ENCODE data around the gene TANC1.

The TANC1 gene

DNA sequence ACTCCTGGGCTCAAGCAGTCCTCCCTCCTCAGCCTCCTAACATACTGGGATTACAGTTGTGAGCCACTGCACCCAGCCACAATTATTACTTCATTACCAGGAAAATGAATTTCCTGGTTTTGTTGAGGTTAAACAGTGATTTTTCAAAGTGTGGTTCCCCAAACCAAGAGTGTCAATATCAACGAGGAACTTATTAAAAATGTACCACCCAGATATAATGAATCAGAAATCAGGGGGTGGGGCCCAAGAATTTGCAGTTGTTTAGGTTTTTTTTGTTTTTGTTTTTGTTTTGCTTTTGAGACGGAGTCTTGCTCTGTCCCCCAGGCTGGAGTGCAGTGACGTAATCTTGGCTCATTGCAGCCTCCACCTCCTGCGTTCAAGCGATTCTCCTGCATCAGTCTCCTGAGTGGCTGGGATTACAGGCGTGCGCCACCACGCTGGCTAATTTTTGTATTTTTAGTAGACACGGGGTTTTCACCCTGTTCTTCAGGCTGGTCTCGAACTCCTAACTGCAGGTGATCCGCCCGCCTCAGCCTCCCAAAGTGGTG is 224.0 kb downstream of the TANC1 start:
- DNase-seq, result no peak

- no peak for DNase-seq
Observed at GRCh38 chr2:159193791-159194190, 225.4 kb downstream of the TANC1 start.

DNA sequence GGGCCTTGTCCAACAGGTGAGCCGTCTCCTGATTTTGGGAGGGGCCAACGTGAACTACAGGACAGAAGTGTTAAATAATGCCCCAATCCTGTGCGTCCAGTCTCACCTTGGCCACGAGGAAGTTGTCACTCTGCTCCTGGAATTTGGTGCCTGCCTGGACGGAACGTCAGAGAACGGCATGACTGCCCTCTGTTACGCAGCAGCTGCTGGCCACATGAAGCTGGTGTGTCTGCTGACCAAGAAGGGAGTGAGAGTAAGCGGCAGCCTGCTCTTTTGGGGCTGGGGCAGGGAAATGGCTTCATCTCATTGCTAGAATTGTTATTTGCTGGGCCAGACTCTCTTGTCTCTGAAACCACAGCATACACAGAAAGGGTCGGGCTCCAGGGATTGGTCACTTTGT is 225.8 kb downstream of the TANC1 start:
- peak in 11 of 51 donors; percentile 9 to 41 (median 16) for DNase-seq

GRCh38 chr2:159195697-159196096 is 227.3 kb downstream of the TANC1 start:
- DNase-seq, result peak in 31 of 51 donors; percentile 9 to 79 (median 45)

GRCh38 chr2:159196393-159196925 is 228.0 kb downstream of the TANC1 start:
- DNase-seq, result no peak

GRCh38 chr2:159199236-159199635 is 230.8 kb downstream of the TANC1 start:
- no peak for DNase-seq

GRCh38 chr2:159199761-159200465 is 231.5 kb downstream of the TANC1 start:
- no peak for DNase-seq

DNA sequence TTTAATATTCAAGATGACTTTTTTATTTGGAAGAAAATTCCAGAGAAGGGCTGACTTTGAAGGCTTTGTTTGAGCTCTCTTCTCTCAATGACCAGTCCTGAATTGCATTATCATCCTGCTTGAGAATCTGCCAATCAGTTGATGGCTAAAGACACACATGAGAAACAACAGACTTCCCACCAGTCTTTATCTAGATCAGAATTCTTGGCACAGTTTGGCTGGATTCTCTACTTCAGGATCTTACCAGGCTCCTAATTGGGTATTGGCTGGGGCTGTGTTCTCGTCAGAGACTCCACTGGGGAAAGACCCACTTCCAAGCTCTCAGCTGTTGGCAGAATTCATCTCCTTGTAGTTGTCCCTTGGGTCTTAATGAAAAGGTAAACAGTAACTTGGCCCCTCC is 232.1 kb downstream of the TANC1 start:
- no peak for DNase-seq

- DNase-seq, result no peak
Observed at GRCh38 chr2:159201360-159202063, 233.1 kb downstream of the TANC1 start.

DNA sequence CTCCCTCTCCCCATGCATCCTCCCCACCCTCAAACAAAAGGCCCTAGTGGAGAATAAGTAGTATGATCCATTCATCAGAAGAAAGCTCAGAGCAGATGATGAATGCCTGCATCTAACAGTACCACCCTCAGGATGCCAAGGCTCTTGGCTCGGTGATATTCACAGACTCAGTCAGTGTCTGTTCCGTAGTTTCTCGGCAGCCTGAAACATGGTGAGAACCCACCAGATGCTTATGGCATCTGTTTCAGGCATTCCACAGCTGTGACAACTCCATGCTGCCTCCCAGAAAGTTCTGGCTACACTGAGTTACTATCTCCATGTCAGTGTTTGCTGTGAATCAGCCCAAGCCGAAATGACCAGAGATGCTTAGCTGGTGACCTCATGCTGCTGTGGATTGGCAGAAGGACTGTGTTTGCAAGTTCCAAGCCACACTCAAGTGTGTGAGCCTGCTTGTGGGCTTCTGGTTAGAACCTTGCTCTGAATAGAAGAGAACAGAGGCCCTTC is 234.2 kb downstream of the TANC1 start:
- peak in 19 of 51 donors; percentile 10 to 50 (median 35) for DNase-seq

DNA sequence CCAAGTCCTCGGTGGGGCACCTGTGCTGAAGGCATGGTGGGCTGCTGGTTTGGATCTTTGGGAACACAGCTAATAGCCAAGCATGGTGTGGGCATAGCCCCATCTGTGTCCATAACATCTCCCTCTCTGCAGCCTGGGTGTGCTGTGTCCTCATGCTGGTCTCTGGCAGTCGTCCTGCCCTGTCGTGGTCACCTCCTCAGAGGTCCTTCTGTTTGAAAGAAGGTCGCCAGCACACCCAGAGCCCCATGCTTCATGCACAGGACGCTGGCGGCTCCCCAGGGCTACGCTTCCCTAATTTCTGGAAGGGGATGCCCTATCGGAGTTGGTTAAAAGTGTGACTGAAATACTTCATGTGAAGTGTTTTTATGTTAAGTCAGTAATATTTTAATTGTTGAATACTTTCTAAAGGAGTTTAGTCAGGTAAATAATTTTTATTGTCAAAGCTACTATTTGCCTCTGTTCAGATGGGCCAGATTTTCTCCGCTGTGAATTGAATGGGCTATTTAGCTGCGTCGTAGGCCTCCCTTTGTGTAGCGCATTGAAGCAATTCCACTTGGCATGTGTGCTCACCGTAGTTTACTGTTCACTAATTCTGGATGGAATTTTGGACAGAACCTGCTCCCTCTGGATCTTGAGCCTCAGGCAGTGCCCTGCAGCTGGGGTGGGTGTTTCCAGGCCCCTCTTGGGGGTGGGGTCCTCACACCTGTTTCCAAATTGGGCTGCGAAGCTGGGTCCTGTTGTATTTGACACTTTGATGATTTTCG is 236.1 kb downstream of the TANC1 start:
- DNase-seq, result no peak

DNA sequence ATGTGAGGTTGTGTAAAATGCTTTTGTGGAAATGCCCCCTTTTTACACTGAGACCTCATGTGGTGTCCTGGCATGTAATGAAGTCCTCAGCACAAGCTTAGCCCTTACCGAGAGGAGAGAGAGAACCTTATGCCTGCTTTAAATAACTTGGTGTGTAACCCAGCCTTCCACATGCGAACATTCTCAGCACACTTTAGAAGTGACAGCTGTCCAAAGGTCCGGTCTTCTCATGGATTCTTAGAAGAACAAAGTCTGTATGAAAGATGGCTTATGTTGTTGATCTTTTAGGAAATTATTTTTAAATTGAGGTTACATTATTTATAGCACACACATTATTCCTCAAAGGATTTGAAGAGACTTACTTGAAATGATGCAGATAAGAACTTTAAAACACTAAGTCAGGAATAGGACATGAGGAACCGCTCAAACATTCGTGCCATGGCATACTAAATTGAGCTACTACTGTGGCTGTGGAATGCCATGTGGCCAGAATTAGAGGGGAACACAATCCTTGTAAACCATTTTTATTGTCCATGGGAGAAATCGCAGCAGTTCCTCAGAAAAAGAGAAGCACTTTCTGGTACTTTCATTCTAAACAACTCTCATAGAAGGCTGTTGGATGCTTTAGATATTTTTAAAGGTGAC is 238.4 kb downstream of the TANC1 start:
- no peak for DNase-seq

DNA sequence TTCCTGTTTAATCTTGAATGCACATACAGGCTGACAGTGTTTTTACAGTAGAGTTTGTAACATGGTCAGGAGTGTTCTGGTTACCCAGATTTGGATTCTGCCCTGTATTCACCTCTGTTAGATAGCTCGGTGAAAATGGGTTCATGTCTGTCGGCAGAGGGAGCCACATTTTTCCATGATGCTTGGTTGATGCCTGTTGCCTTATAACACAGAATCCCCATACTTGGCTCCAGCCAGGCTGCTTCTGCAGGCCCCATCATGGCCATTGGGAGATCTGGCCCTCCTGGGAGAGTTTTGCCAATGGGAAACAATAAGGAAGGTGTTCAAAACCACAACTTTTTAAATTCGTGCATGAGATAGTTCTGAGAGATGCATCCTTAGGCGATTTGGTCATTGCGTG is 240.0 kb downstream of the TANC1 start:
- DNase-seq, result no peak

GRCh38 chr2:159209341-159210306 is 241.2 kb downstream of the TANC1 start:
- DNase-seq, result no peak

DNA sequence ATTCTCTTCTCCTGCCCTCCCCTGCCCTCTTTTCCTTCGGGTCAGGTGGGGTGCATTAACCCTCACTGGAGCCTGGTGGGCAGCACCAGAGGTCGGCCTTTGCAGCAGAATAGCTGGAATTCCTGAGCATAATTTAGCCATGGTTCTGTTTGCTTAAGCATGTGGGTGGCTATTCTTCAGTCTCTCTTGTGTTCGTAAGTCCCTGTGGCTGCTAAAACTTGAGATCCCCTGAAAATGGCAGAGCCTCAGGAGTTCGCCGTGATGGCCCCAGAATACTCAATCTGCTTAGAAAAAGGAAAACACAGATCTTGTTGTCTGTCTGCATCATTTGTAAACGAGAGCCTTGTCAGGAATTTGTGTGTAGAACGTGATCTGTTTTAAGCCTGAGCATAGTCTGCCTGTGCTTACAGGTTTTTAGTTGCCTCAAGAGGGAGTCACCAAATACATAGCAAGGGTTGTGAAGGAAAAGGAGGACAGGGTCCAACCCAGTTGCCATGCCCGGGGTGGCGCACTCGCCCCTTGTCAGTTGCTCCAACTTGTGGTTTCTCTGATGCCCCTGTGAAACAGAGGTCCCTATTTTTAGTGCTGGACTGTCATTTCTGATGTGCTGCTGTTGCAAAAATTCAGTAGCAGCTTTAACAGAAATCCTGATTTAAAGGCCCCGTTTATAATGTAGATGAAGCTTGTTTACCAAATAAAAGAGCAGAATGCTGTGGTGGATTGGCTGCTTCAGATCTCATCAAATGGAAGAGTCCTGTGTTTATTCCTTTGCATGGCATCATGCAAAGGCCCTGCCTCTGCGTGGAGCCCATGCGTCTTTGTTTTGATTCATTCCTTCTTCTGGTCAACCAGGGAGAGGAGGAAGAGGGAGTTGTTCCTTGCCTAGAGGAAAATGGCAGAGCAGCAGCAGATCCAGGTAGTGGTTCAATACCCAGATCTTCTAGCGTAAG is 243.3 kb downstream of the TANC1 start:
- DNase-seq, result peak in 5 of 51 donors; percentile 12 to 21 (median 14)

DNA sequence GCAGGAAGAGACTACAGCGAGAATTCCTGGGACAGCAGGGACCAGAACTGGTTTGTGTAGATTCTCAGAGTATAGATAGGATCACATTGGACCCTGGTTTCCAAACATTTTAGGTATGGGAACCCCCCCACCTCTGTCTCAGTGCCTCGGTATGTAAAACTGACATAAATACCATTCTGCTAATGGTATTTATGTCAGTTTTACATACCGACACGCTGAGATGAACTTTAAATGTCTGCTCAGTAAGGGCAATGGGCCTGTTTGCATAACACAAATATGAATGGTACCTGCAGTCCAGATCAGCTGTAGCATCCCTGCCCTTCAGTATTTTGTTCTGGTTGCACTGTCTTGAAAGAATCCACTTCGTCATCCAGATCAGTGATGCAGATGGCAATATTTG is 244.9 kb downstream of the TANC1 start:
- DNase-seq, result no peak

GRCh38 chr2:159214325-159214865 is 246.0 kb downstream of the TANC1 start:
- DNase-seq, result no peak

DNA sequence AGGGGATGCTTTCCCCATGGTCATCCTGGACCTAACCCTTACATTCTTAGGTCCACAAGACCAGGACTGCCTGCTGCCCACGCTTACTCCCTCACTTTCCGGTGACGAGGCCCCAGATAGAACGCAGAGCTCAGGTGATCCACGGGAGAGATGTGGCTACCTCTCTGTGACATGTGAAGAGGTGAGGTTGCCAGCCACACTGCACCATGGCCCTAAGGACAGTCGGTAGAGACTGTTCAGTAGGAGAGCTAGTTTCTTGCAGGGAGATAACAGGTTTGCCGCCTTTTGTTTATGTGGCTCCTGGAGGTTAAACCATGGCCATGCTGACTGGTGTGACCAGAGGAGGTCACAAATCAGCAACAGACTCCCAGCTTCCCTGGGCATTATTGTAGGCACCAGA is 246.7 kb downstream of the TANC1 start:
- DNase-seq, result no peak

Measured in hypothalamus (tissue), 51 donors.